Measurements from ENCODE around the gene IL20RA.
"Not testable (repeated sequence)": the region's sequence is repeated elsewhere in the genome, so short reads cannot be mapped to it uniquely, and the experiment has no call there.

The IL20RA gene

DNA sequence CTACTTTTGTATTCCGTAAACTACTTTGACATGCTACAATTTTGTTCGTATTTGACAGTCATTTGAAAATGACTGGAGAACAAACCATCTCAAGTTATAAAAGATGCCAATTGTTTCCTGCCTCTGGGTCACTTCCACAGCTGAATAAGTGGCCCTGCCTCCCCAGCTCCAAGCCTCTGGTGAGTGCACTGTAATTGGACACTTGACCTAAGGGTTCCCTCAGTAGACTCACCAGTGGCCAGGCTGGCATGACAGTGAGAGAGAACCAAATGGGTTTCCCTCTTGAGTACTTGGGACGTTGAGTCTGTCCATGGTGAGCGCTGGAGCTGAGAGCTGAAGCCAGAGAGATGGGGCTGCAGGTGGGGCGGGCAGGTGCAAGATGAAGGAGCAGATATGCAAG lies 65.6 kb downstream of the IL20RA start:
- no peak for DNase-seq (ENCODE audit: low read depth)
- no peak overlapping the region for H3K4me3 ChIP-seq (ENCODE audit: low read length)
- TF ChIP-seq, protein P1, sequence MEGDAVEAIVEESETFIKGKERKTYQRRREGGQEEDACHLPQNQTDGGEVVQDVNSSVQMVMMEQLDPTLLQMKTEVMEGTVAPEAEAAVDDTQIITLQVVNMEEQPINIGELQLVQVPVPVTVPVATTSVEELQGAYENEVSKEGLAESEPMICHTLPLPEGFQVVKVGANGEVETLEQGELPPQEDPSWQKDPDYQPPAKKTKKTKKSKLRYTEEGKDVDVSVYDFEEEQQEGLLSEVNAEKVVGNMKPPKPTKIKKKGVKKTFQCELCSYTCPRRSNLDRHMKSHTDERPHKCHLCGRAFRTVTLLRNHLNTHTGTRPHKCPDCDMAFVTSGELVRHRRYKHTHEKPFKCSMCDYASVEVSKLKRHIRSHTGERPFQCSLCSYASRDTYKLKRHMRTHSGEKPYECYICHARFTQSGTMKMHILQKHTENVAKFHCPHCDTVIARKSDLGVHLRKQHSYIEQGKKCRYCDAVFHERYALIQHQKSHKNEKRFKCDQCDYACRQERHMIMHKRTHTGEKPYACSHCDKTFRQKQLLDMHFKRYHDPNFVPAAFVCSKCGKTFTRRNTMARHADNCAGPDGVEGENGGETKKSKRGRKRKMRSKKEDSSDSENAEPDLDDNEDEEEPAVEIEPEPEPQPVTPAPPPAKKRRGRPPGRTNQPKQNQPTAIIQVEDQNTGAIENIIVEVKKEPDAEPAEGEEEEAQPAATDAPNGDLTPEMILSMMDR (IDR thresholded peaks at IDR 0.05; ENCODE audit: insufficient read depth, low read depth, low read length, missing control alignments), result no peak

DNA sequence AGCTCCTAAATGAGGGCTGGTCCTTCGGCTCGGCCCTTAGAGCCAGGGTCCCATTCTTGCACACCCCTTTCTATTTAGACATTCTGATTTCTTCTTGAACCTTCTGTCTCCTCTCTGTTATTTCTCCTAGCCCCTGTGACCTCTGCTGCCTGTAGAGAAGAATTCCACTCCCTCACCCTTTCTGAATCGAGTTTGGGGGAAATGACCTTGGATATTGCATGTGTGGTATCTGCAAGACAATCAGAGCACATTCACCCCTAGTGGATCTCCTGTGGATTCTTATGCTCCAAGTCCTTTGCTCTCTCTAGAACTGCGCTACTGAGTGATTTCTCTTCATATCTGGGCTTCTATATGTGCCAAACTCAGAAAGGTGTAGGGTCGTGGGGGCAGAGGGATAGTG lies 67.7 kb downstream of the IL20RA start:
- TF ChIP-seq, protein P1 (IDR thresholded peaks at IDR 0.05; ENCODE audit: insufficient read depth, low read depth, low read length, missing control alignments), result no peak

DNA sequence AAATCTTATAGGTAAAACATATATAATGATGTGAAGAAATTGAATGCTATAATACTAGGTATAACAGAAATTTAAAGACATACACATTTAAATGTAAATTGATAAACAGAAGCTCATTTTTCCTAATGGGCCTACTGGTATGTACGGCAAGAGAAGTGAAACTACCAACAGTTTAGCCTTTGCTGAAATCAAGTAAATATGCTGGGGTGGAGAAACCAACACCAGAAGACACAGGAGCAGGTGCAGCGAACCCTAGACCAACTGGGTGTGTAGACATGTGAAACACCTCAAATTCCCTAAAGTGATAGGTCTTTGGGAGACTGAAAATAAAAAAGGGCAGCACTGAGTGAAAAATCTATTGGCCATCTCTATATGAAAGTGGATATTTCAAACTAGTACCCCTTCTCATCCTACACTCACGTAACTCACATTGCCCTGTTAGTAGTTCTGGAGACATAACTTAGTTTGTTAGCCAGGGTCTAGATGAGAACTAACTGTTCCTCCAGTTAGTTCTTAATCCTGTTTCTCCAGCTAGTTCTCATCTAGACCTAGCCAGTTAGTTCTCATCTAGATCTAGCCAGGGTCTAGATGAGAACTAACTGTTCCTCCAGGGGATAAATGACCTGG lies 69.6 kb downstream of the IL20RA start:
- TF ChIP-seq, protein P1 (IDR thresholded peaks at IDR 0.05; ENCODE audit: insufficient read depth, low read depth, low read length, missing control alignments), result no peak
- no peak overlapping the region for H3K4me3 ChIP-seq (ENCODE audit: low read length)
- DNase-seq (ENCODE audit: low read depth), result no peak

More for the DNA sequence above, 67.7 kb downstream of the IL20RA start:
- DNase-seq (ENCODE audit: low read depth), result no peak
- H3K4me3 ChIP-seq (ENCODE audit: low read length), result no peak overlapping the region

DNA sequence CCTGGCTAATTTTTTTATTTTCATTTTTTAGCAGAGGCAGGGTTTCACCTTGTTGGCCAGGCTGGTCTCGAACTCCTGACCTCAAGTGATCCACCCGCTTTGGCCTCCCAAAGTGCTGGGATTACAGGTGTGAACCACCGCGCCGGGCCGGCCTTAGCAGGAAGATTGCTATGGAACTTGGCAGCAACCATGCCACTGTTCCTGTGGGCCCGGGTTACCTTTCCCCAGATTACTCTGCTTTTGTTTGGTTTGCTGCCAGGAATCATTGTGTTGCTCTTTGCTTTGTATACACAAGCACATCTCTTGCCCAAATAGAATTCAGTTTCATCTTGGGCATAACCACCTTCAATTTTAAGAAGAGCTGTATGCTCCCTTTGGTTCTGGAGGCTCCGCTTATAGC lies 71.0 kb downstream of the IL20RA start:
- H3K4me3 ChIP-seq (ENCODE audit: low read length); DNase-seq (ENCODE audit: low read depth): not testable (repeated sequence)

DNA sequence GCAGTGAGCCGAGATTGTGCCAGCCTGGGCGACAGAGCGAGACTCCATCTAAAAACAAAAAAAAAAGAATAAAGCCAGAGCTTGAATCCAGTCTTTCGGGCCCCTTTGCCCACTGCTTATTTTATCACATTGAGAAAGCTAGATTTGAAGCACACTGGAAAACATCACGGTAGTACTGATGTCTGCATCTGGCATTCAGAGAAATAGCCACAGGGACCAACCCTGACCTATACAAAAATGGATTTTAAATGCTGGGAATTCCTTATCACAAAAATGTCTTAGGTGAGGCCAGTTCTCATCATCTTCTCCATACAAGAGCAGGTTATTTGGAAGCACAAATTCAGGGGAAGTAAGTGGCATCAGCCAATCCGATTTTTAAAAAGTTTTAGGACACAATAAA lies 73.2 kb downstream of the IL20RA start:
- DNase-seq (ENCODE audit: low read depth), result no peak
- no peak overlapping the region for H3K4me3 ChIP-seq (ENCODE audit: low read length)
- TF ChIP-seq, protein P1 (IDR thresholded peaks at IDR 0.05; ENCODE audit: insufficient read depth, low read depth, low read length, missing control alignments), result no peak

DNA sequence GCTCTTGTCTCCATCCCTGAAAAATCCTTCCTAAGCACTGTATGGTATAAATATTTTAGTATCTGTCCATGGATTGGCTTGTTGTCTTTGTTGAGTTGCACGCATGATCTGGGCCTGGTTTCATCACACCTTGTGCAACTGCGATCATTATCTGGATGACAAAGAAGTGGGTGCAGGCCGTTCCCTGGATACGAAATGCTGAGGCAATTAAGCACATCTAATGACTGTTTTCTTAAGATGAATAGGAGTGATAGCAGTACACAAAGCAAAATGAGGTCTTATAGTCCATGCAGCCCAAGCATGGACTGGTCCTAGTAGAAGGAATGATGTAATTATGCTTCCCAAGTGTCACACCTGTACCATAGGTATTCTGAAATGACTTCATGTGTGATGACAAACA lies 74.8 kb downstream of the IL20RA start:
- DNase-seq (ENCODE audit: low read depth), result peak; percentile 73
- TF ChIP-seq, protein P1 (IDR thresholded peaks at IDR 0.05; ENCODE audit: insufficient read depth, low read depth, low read length, missing control alignments), result no peak
- no peak overlapping the region for H3K4me3 ChIP-seq (ENCODE audit: low read length)

DNA sequence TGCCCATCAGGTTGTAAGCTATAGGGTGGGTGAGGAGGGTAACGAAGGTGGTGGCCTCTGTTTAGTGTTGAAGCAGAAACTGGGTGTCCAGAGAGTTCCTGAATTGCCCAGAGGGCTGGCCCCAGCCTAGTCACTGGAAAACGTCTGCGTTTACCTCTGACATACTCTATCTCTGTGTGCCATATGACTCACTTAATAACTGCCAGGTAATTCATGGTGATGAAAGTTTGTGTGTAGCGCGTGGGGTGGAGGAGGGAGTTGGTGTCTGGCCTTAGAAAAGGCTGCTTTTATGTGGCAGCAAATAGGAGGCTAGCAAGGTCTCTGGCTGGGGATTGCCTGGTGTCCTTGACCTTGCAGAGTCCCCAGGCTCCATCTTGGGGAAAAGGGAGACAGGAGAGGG lies 75.3 kb downstream of the IL20RA start:
- DNase-seq (ENCODE audit: low read depth), result peak; percentile 86
- H3K4me3 ChIP-seq (ENCODE audit: low read length), result no peak overlapping the region
- TF ChIP-seq, protein P1 (IDR thresholded peaks at IDR 0.05; ENCODE audit: insufficient read depth, low read depth, low read length, missing control alignments), result no peak

Measured in epithelial cell of esophagus (primary cell).